Fibroblast of the aortic adventitia (primary cell): ENCODE measurements around the gene PRSS58. TPM values are rescaled to one million over a fixed set of nuclear protein-coding genes. Genes with fewer than 3 reads are reported as not detected.

ENCODE experiments used
- DNase-seq: peaks from one replicate; pipeline ENCODE4 v3.0.0-alpha.2; 2010; ENCODE audit warnings: low read depth
- H3K4me3 ChIP-seq: 2 replicates; pipeline ENCODE4 v1.5.1; 2011; ENCODE audit warnings: low read depth, mild to moderate bottlenecking, control low read depth, low read length, moderate library complexity
- total RNA-seq: library from RNA; depleted of rRNA; stranded (reverse); fragments of >200 nt; gene quantifications from 2 replicates; pipeline ENCODE4 v1.2.3, GENCODE V29; 2012; ENCODE audit warnings: low replicate concordance
- TF ChIP-seq, protein P1 (sequence below): IDR thresholded peaks from 2 replicates; pipeline ENCODE4 v1.5.1; 2011; ENCODE audit warnings: mild to moderate bottlenecking, low read length, control low read depth, inconsistent platforms; ENCODE audit not compliant: insufficient read depth

PRSS58 gene, protein sequence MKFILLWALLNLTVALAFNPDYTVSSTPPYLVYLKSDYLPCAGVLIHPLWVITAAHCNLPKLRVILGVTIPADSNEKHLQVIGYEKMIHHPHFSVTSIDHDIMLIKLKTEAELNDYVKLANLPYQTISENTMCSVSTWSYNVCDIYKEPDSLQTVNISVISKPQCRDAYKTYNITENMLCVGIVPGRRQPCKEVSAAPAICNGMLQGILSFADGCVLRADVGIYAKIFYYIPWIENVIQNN
- not detected in 2 replicates for total RNA-seq

DNA sequence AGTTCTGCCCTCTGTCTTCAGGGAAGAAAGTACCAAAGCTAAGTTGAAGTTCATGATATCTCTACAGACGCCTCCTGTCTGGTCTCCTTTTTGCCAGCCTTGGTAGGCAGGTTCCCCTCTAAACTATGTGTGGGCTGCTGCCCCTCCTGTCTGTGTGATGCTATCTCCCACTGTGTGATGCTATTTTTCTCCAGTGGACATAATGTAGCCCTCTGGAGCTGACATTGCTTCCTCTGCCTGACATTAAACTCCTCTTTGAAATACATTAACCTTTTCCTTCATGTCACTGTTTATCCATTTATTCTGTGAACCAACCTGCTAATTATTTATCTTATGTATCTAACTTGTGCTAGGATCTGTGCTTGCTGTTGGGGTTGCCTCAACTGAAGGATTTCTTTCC is at the start of gene PRSS58:
Gene PRSS58 (minus strand): TSS at position 101 of the 400 bp plus-strand sequence. CDS start 351 bp downstream, outside the sequence.
- DNase-seq: no peak
- TF ChIP-seq, protein P1, sequence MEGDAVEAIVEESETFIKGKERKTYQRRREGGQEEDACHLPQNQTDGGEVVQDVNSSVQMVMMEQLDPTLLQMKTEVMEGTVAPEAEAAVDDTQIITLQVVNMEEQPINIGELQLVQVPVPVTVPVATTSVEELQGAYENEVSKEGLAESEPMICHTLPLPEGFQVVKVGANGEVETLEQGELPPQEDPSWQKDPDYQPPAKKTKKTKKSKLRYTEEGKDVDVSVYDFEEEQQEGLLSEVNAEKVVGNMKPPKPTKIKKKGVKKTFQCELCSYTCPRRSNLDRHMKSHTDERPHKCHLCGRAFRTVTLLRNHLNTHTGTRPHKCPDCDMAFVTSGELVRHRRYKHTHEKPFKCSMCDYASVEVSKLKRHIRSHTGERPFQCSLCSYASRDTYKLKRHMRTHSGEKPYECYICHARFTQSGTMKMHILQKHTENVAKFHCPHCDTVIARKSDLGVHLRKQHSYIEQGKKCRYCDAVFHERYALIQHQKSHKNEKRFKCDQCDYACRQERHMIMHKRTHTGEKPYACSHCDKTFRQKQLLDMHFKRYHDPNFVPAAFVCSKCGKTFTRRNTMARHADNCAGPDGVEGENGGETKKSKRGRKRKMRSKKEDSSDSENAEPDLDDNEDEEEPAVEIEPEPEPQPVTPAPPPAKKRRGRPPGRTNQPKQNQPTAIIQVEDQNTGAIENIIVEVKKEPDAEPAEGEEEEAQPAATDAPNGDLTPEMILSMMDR: no peak
- no peak within 1 kb of the TSS for H3K4me3 ChIP-seq

DNA sequence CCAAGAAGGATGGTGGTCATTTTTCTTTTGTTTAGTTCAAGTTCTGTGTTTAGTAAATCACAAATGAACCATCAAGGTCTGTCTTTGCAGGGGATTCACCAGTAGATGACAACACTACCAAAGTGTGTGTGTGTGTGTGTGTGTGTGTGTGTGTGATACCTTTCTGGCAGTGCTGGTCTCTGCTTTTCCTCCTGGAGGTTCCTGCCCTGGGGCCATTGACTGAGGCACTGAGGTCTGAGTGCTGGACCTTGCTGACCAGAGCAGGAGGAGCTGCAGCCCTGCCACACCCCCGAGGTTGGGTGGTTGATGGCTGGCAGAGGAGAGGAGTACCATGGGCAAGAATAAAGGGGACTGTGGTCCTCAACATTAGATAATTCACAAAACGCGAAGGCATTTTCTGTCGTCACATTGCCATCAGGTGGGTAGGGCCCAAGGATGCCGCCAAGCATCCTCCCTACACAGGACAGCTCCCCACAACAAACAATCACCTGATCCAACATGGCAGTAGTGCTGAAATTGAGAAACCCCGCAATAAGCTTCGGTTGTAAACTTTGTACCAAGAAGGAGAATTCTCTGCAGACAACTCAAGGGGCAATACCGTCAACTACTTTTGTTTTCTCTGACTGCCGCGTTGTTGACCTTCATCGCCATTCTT is 49.5 kb upstream of the PRSS58 start:
- no peak for DNase-seq
- TF ChIP-seq, protein P1: no peak
- H3K4me3 ChIP-seq: no peak overlapping the region

DNA sequence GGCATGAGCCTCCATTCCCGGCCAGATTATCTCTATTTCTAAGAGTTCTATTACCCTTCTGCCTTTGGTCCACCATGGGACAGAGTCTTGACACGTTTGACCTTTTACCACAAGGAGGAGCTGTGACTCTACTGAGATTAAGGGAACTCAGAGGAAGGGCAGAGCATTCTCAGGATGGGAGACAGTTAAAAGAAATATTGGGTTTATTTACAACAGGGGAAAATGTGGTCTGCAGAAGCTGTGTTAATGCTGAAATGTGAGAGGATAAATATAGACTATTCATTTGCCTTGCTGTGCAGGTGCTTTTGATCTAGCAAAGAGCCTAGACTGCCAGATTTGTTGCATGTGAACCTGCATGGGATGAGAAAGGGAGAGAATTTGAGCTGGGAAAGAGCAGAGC is 45.8 kb upstream of the PRSS58 start:
- no peak overlapping the region for H3K4me3 ChIP-seq
- TF ChIP-seq, protein P1: peak; percentile 5
- DNase-seq: no peak

DNA sequence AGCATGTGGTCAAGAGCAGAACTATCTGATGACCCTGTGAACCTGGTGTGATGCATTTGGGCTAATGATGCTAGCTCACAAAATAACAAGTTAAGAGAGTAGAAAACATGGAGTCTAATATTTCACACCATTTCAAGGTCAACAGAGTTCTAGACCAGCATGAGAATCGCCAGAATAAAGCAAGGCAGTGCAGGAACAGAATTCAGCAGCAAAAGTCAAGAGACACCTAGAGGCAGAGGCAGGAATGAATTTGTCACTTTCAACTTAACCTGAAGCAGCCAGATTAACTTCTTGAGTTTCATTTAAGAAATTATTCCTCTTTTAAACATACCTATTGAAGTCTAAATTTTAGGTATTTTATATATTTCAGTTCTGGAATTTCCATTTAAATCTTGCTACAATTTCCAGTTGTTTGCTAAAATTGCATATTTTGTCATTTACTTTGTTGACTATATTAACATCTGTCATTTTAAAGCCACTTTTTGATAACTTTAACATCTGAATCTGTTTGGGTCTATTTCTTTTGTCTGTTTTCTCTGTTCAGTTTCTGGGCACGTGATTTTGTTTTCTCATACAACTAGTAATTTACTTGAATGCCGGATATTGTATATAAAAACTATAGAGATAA is 44.2 kb upstream of the PRSS58 start:
- TF ChIP-seq, protein P1: peak; percentile 62
- DNase-seq: peak; percentile 16
- no peak overlapping the region for H3K4me3 ChIP-seq

DNA sequence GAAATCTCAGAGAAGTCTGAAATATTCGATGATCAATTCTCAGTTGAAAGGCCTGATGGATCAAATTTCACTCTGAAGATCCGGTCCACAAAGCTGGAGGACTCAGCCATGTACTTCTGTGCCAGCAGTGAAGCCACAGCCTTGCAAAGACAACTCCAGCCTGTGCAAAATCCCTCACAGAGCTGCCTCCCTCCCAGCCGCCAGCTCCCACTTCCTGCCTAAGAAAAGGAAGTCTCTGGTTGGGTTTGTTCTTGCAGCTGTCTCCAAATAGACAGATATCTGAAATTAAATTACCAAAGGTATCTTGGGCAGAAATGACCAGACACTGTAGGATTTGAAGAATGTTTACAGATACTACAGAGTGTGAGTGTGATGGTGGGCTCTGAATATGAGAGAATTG is 43.4 kb upstream of the PRSS58 start:
- TF ChIP-seq, protein P1: no peak
- no peak overlapping the region for H3K4me3 ChIP-seq
- DNase-seq: no peak

DNA sequence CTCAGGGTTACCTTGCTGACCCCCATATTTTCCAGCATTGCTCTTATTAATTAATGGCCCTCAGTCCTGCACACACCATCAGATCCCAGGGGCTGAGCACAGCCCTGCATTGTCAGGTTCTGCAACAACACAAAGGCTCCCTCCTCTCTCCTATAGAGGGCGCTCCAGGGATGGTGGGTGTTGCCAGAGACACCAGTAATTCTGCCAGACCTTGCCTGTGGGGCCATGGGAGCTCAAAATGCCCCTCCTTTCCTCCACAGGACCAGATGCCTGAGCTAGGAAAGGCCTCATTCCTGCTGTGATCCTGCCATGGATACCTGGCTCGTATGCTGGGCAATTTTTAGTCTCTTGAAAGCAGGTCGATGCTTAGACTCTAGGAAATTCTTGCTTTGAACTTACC is 42.8 kb upstream of the PRSS58 start:
- TF ChIP-seq, protein P1: no peak
- no peak overlapping the region for H3K4me3 ChIP-seq

More for the DNA sequence above, 42.8 kb upstream of the PRSS58 start:
- DNase-seq: no peak
